Ovary (tissue), 3 donors: Measurements from ENCODE around the gene ZSWIM8.
"Not testable (repeated sequence)": the region's sequence is repeated elsewhere in the genome, so short reads cannot be mapped to it uniquely, and the experiment has no call there.

Experiments used
- CTCF ChIP-seq, 3 donors: fragments of 450-650 bp in 2 of 3; fragments of 200-600 bp in 1 of 3; IDR thresholded peaks; one replicate each; pipeline versions ENCODE4 v1.5.1 to v1.8.0; 2016 to 2022; ENCODE audit warnings: antibody characterized with exemption in 3 of 3, mild to moderate bottlenecking in 1 of 3
- EP300 ChIP-seq: sonication (generic); formaldehyde crosslinking; IDR thresholded peaks from one replicate; pipeline ENCODE4 v1.6.1; 2017; ENCODE audit warnings: antibody characterized with exemption
- donor health status: DM: no; HTN: no; CAD: no.

- not testable (repeated sequence) for TF ChIP-seq EP300; CTCF (IDR thresholded peaks at IDR 0.05)
Observed at GRCh38 chr10:73796035-73796434, 10.6 kb downstream of the ZSWIM8 start.
